ENCODE data around the gene ARL15. TPM values are rescaled to one million over a fixed set of nuclear protein-coding genes. Genes with fewer than 3 reads are reported as not detected.

The ARL15 gene
- total and polyA plus RNA-seq, 9 of the 15 experiments (the other 6 are each of a cell fraction or from before 2014, with no cell fraction given): 18.5 to 80.4 (median 57.0) TPM

DNA sequence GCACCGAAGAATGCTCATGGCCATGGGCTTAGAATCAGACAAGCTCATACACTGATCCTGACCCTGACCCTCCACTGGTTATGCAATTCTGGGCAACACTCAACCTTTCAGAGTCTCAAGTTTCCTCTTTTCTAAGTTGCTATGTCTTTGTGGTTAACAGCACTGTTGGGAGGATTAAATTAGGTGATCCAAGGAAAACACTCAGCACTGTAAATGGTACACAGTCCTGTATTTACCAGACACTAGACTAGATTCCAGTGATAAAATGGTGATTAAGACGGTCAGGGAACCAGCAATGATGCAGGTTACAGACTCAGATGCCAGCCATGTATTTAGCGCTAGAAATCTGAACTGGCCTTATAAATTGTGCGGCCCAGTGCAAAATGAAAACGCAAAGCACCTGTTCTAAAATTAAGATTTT, 8.1 kb downstream of the ARL15 start (continued):
- TF ChIP-seq DEAF1 (CRISPR knock-in tag; IDR thresholded peaks at IDR 0.05) (0 out of 2 replicates have a peak, but pooled peaks have one; percentile 9), CREB1 (IDR thresholded peaks at IDR 0.05) (no peak), CREB1 (CRISPR knock-in tag; IDR thresholded peaks at IDR 0.05) (no peak), DPF2 (IDR thresholded peaks at IDR 0.05) (peak; percentile 45; the same call in 1 of the 2 replicates), CTBP1 (IDR thresholded peaks at IDR 0.05; ENCODE audit: borderline replicate concordance) (no peak), MYC (IDR thresholded peaks at IDR 0.05; ENCODE audit: low read depth, low read length) (no peak), MYC (CRISPR knock-in tag; IDR thresholded peaks at IDR 0.05; ENCODE audit: borderline replicate concordance, low read depth) (no peak), PTRF (tag; IDR thresholded peaks at IDR 0.05) (no peak), NR2C2 (CRISPR knock-in tag; IDR thresholded peaks at IDR 0.05) (no peak), NR2C2 (tag; IDR thresholded peaks at IDR 0.05) (peak; percentile 70), TCFL5 (CRISPR knock-in tag; conservative IDR thresholded peaks at IDR 0.05) (no peak), SAP30 (IDR thresholded peaks at IDR 0.05; ENCODE audit: borderline replicate concordance, insufficient read depth, low read depth, low read length, poor library complexity, severe bottlenecking) (no peak), NR2C1 (IDR thresholded peaks at IDR 0.05) (peak; percentile 33; the same call in 1 of the 2 replicates), NR2C1 (tag; IDR thresholded peaks at IDR 0.05) (peak; percentile 59), BHLHE40 (IDR thresholded peaks at IDR 0.05; ENCODE audit: low read length) (no peak), ZFX (CRISPR knock-in tag; IDR thresholded peaks at IDR 0.05) (no peak), TBP (optimal IDR thresholded peaks at IDR 0.05; ENCODE audit: low read depth, low read length) (no peak), CEBPB (tag; IDR thresholded peaks at IDR 0.05) (peak; percentile 93), SIX5 (IDR thresholded peaks at IDR 0.05; ENCODE audit: borderline replicate concordance in 1 of 2, insufficient read depth in 1 of 2, low read depth in 1 of 2, low read length in 2 of 2) (no peak), KDM1A (IDR thresholded peaks at IDR 0.05) (0 out of 4 replicates have a peak, but pooled peaks of 1 of the 2 experiments have one; percentile 8), E2F6 (IDR thresholded peaks at IDR 0.05; ENCODE audit: borderline replicate concordance in 1 of 2, extremely low read depth in 1 of 2, insufficient read depth in 1 of 2, insufficient read length in 1 of 2, low read depth in 1 of 2, low read length in 1 of 2, poor library complexity in 1 of 2, severe bottlenecking in 1 of 2) (no peak), ESRRA (IDR thresholded peaks at IDR 0.05; ENCODE audit: borderline replicate concordance, low read depth) (peak; percentile 75; the same call in 1 of the 2 replicates), CREBBP (IDR thresholded peaks at IDR 0.05; ENCODE audit: low read depth, low read length) (no peak), HNRNPLL (IDR thresholded peaks at IDR 0.05; ENCODE audit: low read depth, low read length, poor library complexity, severe bottlenecking) (no peak), TEAD1 (CRISPR knock-in tag; IDR thresholded peaks at IDR 0.05) (no peak), CBX2 (IDR thresholded peaks at IDR 0.05; ENCODE audit: insufficient read depth, low read length, poor library complexity, severe bottlenecking) (no peak)
- TF ChIP-seq, protein P1, sequence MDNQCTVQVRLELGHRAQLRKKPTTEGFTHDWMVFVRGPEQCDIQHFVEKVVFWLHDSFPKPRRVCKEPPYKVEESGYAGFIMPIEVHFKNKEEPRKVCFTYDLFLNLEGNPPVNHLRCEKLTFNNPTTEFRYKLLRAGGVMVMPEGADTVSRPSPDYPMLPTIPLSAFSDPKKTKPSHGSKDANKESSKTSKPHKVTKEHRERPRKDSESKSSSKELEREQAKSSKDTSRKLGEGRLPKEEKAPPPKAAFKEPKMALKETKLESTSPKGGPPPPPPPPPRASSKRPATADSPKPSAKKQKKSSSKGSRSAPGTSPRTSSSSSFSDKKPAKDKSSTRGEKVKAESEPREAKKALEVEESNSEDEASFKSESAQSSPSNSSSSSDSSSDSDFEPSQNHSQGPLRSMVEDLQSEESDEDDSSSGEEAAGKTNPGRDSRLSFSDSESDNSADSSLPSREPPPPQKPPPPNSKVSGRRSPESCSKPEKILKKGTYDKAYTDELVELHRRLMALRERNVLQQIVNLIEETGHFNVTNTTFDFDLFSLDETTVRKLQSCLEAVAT (IDR thresholded peaks at IDR 0.05): 0 out of 4 replicates have a peak, but pooled peaks of 1 of the 2 experiments have one; percentile 36

Measured in K562 (cell line).